Osteoblast (primary cell): ENCODE data around the gene DBP. TPM values are rescaled to one million over a fixed set of nuclear protein-coding genes. Genes with fewer than 3 reads are reported as not detected.

Source experiments
- DNase-seq: peaks from one replicate; pipeline ENCODE4 v3.0.0; 2011; ENCODE audit warnings: low spot score, mixed read lengths; ENCODE audit not compliant: insufficient read length; ENCODE audit errors: missing footprints
- H2AFZ ChIP-seq: 2 replicates; pipeline ENCODE4 v1.6.0; 2011; ENCODE audit warnings: mild to moderate bottlenecking, low read length
- H3K27ac ChIP-seq: 2 replicates; pipeline ENCODE4 v1.5.1; 2011; ENCODE audit warnings: mild to moderate bottlenecking, low read depth, low read length, moderate library complexity
- H3K27me3 ChIP-seq: 2 replicates; pipeline ENCODE4 v1.6.0; 2012; ENCODE audit warnings: mild to moderate bottlenecking, control low read depth, inconsistent platforms, low read length, moderate library complexity; ENCODE audit not compliant: insufficient read depth
- H3K36me3 ChIP-seq: 2 replicates; pipeline ENCODE4 v1.5.1; 2011; ENCODE audit warnings: mild to moderate bottlenecking, low read length, control low read depth, moderate library complexity; ENCODE audit not compliant: insufficient read depth
- H3K4me1 ChIP-seq: 2 replicates; pipeline ENCODE4 v1.5.1; 2011; ENCODE audit warnings: mild to moderate bottlenecking, low read length, control low read depth, moderate library complexity; ENCODE audit not compliant: insufficient read depth
- H3K4me2 ChIP-seq: 2 replicates; pipeline ENCODE4 v1.6.0; 2011; ENCODE audit warnings: mild to moderate bottlenecking, low read length; ENCODE audit not compliant: insufficient read depth
- H3K4me3 ChIP-seq: fragments of 200-600 bp; sonication (generic); 3 replicates; pipeline ENCODE4 v1.5.1; 2012; ENCODE audit warnings: mild to moderate bottlenecking, low read length, inconsistent platforms; ENCODE audit not compliant: insufficient read depth
- H3K79me2 ChIP-seq: 2 replicates; pipeline ENCODE4 v1.6.0; 2012; ENCODE audit warnings: mild to moderate bottlenecking, low read length, control low read depth, inconsistent platforms; ENCODE audit not compliant: insufficient read depth
- H3K9me3 ChIP-seq: 2 replicates; pipeline ENCODE4 v1.5.1; 2011; ENCODE audit warnings: low read depth, low read length, control low read depth
- H4K20me1 ChIP-seq: 2 replicates; pipeline ENCODE4 v1.6.0; 2012; ENCODE audit warnings: mild to moderate bottlenecking, low read length, control low read depth; ENCODE audit not compliant: insufficient read depth
- CTCF ChIP-seq: IDR thresholded peaks from 2 replicates; pipeline ENCODE4 v1.5.1; 2011; ENCODE audit warnings: mild to moderate bottlenecking, low read depth, low read length, moderate library complexity; ENCODE audit errors: extremely low read depth
- total RNA-seq: library from RNA; depleted of rRNA; stranded (reverse); fragments of >200 nt; gene quantifications from 2 replicates; pipeline ENCODE4 v1.2.3, GENCODE V29; 2012

The DBP gene
- total RNA-seq, 1 donor, result 14.5 TPM

- no peak for TF ChIP-seq CTCF
- H3K4me1 ChIP-seq, result peaks cover 1% of the 10 kb centered on the region
- no peak overlapping the region for H3K27ac ChIP-seq
- no peaks in the 10 kb centered on the region for H4K20me1 ChIP-seq
- no peak overlapping the region for H2AFZ ChIP-seq
- peak; percentile 52 for DNase-seq
- no peak overlapping the region for H3K4me3 ChIP-seq
- no peaks in the 10 kb centered on the region for H3K9me3 ChIP-seq
- no peak overlapping the region for H3K4me2 ChIP-seq
- H3K79me2 ChIP-seq, result no peaks in the 10 kb centered on the region
- H3K27me3 ChIP-seq, result peaks cover 2% of the 10 kb centered on the region
- H3K36me3 ChIP-seq, result no peaks in the 10 kb centered on the region
Observed at GRCh38 chr19:48665786-48666185, 28.6 kb upstream of the DBP start.

- no peaks in the 10 kb centered on the region for H4K20me1 ChIP-seq
- peaks cover 2% of the 10 kb centered on the region for H3K27me3 ChIP-seq
- H3K4me1 ChIP-seq, result peaks cover 3% of the 10 kb centered on the region
- no peak overlapping the region for H3K4me3 ChIP-seq
- peak; percentile 52 for DNase-seq
- H3K36me3 ChIP-seq, result no peaks in the 10 kb centered on the region
- no peak overlapping the region for H3K4me2 ChIP-seq
- no peaks in the 10 kb centered on the region for H3K9me3 ChIP-seq
- no peak for TF ChIP-seq CTCF
- no peak overlapping the region for H3K27ac ChIP-seq
- no peaks in the 10 kb centered on the region for H3K79me2 ChIP-seq
- H2AFZ ChIP-seq, result no peak overlapping the region
Observed at GRCh38 chr19:48664476-48664875, 27.3 kb upstream of the DBP start.

GRCh38 chr19:48663667-48664066 lies 26.5 kb upstream of the DBP start:
- DNase-seq, result peak; percentile 88
- Histone ChIP-seq H3K4me2 (no peak overlapping the region), H3K9me3 (no peaks in the 10 kb centered on the region), H3K27ac (no peak overlapping the region), H3K27me3 (peaks cover 2% of the 10 kb centered on the region), H2AFZ (no peak overlapping the region), H4K20me1 (no peaks in the 10 kb centered on the region), H3K79me2 (no peaks in the 10 kb centered on the region), H3K4me3 (no peak overlapping the region), H3K36me3 (no peaks in the 10 kb centered on the region), H3K4me1 (peaks cover 3% of the 10 kb centered on the region)
- no peak for TF ChIP-seq CTCF

- peaks cover 13% of the 10 kb centered on the region for H3K4me1 ChIP-seq
- peaks cover 2% of the 10 kb centered on the region for H3K27me3 ChIP-seq
- no peaks in the 10 kb centered on the region for H3K9me3 ChIP-seq
- no peak overlapping the region for H3K4me3 ChIP-seq
- no peak overlapping the region for H3K27ac ChIP-seq
- DNase-seq, result peak; percentile 50
- H3K79me2 ChIP-seq, result no peaks in the 10 kb centered on the region
- no peak for TF ChIP-seq CTCF
- no peak overlapping the region for H3K4me2 ChIP-seq
- no peaks in the 10 kb centered on the region for H3K36me3 ChIP-seq
- H4K20me1 ChIP-seq, result no peaks in the 10 kb centered on the region
- H2AFZ ChIP-seq, result no peak overlapping the region
Observed at GRCh38 chr19:48661711-48662090, 24.5 kb upstream of the DBP start.
